Lung microvascular endothelial cell (primary cell): ENCODE data around the gene ANGPTL2. TPM values are rescaled to one million over a fixed set of nuclear protein-coding genes. Genes with fewer than 3 reads are reported as not detected.
A peak's percentile ranks its signal among the peaks of the same experiment; 100 is the strongest.

ENCODE experiments used
- DNase-seq, 2 donors: peaks; one replicate each; pipeline versions ENCODE4 v3.0.0 to v3.0.0-alpha.2; 2010; ENCODE audit warnings: low read depth in 2 of 2
- total RNA-seq: library from RNA; depleted of rRNA; stranded (reverse); fragments of >200 nt; gene quantifications from 2 replicates; pipeline ENCODE4 v1.2.1, GENCODE V29; 2014

The ANGPTL2 gene
- total RNA-seq, 1 donor from 2014 or later: 5.8 TPM

DNA sequence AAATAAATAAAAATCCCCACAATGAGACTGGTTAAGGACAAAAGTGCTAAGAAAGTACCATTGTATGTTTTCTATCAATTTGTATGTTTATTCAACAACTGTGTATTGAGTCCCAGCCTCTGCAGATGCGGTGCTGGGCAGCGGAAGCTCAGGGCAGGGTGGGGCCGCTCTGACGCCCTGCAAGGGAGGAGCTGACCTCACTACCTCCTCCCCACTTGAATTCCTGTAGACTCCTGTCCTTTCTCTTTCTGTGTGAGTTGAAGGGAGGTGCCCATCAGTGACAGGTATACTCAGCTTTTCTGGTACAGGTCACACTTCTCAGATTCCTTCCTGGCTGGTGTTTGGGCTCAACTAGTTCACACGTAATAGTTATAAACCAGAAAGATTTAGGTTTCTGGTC is 27.0 kb downstream of the ANGPTL2 start:
- no peak for DNase-seq

DNA sequence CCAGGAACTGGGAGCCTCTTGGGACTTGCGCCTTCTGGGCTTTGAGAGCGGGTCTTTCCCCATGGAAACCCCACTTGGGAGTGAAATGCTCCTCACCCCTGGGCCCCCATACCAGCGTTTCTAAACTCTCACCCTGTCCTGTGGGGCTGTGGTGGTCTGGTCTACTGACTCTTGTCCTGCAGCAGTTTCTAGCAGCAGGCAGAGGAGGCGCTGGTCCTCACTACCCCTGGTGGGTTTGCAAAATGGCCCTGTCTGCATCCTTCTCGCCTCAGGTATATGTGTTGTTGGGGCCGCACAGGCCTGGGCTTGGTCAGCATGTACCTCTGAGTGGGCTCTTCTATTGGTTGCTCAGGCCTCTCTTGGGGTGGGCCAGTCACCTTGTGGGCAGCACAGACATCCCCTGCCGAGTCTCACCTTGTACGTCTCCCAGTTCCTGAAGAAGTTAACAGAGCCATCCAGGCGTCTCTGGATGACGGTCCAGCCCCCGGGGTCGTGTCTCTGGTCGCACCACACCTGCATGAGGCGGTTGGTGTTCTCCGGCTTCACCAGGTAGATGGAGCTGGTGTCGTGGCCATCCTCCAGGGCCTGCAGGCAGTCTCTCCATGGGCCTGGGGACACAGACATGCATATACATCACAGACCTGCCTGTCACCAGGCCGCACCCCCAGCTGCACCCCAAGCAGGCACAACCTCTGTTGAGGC is 29.0 kb downstream of the ANGPTL2 start:
- no peak for DNase-seq

DNA sequence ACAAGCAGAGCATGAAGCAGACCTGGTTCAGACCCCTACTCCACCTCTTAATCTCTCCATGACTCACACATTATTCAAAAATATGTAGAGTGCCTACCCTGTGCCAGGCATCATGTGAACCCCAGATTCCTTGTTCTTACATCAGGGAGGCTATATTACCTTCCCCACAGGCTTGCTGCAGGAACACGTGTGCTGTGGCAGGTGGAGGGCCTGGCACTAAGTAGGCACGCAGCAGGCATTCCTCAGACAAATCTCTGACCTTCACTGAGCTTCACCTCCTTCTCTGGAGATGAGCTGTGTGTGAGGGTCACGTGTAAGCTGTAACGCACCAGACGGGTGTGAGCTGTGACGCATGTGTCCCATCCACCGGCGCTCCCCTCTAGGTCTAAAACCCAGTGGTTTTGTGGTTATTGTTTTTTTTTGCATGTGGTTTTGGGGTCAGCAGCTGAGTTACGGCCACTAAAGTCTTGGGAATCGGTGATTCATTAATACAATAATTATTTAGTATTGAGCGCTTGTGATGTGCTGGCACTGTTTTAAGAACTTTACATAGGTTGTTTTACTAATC is 30.3 kb downstream of the ANGPTL2 start:
- no peak for DNase-seq

DNA sequence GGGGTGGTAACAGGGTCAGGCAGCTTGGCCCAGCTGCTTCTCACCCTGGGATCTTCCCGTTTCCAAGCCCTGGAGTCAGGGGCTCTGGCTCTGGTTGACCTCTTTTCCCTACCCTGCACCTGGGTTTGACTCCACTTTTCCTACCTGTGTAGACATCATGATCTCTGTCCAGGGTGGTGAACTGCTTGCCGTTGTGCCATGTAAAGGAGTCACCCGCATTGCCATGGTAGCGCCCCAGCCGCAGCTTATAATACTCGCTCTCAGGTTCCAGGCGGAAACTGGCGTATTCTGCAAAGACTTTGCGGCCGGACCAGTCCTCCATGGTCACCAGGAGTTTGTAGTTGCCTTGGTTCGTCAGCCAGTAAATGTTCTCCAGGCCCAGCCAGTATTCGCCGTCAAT is 30.9 kb downstream of the ANGPTL2 start:
- DNase-seq: no peak

DNA sequence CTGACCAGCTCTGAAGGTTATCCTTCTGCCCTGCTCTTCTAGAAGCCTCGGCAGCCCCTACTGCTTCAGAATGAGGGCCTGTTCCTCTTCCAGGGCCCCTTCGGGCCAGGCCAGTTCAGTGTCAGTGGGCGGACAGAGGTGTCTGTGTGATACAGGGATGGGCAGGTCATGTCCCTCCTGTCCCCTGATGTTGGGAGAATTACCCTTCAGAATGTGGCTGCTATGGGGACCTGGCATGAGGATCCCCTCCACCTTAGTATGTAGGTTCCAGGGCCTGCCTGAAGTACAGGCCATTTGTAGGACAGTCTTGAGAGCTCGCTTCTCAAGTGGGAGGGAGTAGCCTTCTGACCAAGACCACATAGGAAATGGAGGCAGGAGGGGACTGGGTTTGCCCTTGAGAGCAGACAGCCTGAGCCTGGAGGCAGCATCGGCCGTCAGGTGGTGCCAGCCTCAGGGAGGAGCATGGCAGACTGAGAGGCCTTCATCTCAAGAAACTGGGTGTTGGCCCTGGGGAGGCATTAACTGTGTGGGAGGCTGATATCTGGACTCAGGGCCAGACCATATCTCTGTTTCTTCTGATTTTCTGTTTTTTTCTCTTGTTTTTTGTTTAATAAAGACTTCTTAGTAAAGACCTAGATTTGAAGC is 32.0 kb downstream of the ANGPTL2 start:
- no peak for DNase-seq

DNA sequence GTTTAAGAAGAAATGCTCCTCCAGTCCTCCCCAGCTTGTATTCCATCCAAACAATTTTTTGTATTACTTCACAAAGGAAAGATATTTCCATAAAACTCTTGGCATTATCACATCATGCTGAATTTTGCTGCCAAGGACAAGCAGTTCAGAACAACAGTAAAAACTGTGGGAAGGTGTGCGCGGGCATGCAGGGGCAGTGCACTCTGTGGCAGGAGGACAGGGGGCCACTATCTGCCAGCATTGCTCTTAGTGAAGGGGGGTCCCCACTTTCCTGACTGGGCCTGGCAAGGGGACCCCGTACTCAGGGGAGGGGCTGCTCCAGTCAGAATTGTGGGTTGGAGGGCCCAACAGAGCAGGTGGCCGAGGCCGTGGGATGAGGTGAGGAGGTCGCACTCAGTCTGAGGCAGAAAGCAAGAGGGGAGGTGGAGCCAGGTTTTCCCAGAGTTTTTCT is 32.8 kb downstream of the ANGPTL2 start:
- no peak for DNase-seq

DNA sequence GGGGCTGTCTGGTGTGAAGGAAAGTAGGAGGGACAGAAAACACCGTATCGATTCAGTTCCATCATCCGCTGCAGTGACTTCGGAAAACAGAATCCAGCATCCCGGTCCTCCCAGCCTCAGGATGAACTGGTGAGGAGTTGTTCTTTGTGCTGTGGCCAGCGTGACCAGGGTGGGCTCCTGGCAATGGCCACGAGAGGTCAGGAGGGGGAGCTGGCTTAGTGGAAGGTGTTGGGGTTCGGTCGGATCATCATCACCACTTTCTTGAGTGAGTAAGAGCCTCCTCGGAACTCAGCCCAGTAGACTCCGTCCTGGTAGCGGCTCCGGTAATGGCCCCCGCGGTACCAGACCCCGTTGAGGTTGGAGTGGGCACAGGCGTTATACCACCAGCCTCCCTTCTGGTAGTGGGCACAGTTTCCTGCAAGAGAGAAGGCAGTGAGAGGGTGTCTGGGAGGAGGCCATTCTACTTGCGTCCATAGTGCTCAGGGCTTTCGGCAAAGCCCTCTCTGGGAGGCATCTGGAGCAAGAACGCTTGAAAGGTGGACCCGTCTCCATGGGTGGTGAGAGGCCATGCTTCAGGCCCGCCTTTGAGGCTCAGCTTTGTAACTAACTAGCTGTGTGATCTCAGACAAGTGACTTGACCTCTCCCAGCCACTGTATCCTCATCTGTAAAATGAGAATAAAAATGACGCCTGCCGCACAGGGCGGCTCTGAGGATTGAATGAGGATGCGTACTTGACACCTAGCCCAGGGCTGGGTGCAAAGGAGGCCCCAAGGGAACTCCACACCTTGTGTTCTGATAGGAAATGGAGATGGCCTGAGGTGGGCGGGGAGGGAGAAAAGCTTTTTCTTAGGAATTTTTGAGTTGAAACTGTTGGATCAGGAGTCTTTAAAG is 33.5 kb downstream of the ANGPTL2 start:
- no peak for DNase-seq

DNA sequence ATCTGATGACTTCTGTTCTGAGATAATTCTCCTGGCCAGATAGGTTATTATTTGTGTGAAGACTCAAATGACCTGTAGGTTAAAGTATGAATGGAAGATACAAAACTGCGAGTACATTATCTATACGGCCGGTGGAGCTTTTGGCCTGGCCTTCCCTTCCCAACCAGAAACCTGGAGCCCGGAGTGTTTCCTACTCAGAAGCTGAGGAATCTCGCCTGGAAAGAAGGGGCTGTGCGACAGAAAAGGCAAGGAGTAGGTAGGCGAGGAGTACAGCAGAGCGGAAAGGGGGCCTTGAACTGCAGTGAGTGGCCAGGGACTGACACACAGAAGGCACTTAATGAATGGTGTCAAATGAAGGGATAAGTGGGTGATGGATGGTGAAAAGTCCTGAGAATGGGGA is 34.6 kb downstream of the ANGPTL2 start:
- no peak for DNase-seq

DNA sequence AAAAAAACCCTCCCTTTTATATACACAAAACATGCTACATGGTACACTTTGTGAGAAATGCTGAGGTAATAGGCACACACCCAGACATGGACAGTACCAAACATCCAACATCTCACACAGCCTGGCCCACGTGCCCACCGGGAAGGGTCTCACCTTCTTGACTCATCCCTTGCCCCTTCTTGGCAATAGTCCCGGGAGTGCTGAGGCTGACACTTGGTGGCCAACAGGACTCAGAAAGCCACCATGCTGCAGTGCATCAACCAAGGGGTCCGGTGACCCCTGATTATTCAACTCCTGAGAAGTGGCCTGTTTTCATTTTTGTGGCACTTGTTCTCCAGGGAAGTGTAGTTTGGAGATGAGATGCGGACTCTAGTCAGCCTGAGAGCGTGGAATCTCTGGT is 35.0 kb downstream of the ANGPTL2 start:
- no peak for DNase-seq

DNA sequence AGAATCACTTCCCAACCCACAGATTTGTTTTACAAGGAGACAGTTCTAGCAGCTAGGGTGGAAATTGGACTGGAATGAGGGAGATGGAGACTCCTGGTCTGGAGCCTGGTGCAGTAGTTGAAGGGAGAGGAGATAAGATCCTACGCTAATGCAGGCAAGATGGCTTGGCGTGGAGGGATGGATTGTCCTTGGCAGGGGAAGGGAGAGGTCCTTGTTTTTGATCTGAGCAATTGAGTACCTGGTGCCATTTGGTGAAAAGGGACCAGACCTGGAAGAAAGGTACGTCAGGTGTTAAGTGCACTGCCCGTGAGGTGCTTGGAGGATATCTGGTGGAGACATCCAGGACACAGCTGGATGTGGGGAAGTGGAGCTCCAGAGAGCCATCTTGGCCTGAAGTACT is 35.7 kb downstream of the ANGPTL2 start:
- DNase-seq: no peak

DNA sequence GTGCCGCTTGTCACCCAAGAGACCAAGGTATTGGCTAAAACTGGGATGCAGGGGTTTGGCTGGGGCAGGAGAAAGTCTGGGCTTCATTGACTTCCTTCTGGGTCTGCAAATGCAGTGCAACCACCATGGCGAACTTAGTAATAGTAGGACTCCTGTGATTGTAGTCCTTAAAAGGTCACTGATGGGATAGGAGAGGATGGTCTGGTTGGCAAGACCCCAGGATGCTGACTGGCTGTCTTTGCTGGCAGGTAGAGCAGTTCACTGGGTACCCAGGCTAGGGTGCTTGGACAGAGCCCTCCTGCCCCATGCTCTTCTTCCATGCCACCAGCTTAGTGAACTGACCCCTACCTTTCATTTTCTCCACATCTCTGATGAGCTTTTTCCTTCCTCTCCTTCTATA is 37.2 kb downstream of the ANGPTL2 start:
- no peak for DNase-seq

DNA sequence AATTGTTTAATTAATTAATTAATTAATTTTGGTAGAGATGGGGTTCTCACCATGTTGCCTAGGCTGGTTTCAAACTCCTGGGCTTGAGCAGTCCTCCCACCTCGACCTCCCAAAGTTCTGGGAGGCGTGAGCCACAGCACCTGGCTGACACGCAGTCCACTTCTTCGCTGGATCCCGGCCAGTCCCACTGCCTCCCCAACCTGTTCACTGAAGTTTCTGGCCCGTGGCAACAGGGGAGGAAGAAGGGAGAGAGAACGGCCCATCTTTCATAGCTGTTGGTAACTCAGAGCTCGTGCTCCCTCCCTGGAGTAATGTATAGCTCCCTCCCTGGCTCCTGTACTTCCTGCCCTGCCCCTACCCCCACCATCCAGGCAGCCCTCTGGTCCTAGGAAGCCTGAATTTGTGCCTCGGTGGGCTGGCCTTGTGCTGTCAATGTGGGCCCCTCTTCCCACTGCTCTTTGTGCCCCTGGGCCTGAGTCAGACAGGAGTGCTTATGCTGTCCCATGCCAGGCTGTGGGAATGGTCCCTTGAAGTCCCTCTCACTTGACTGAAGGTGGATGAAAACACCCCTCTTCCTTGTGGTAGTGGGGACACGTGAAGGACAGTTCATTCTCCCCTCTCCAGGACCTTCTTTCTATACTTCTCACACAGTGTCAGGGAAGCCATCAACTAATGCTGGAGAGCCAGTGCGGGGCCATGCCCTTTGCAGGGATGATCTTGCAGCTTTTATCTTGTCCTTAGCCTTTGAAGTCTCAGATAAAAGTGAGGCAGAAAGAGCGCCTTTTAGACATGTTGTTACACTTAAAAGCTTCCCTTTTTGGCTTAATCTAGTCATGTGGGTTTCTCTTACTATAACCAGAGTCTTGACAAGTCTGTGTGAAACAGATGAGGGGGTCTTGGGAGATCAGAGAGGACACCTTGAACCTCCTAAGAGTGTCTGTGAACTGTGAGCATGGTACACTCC is 38.1 kb downstream of the ANGPTL2 start:
- DNase-seq: no peak

DNA sequence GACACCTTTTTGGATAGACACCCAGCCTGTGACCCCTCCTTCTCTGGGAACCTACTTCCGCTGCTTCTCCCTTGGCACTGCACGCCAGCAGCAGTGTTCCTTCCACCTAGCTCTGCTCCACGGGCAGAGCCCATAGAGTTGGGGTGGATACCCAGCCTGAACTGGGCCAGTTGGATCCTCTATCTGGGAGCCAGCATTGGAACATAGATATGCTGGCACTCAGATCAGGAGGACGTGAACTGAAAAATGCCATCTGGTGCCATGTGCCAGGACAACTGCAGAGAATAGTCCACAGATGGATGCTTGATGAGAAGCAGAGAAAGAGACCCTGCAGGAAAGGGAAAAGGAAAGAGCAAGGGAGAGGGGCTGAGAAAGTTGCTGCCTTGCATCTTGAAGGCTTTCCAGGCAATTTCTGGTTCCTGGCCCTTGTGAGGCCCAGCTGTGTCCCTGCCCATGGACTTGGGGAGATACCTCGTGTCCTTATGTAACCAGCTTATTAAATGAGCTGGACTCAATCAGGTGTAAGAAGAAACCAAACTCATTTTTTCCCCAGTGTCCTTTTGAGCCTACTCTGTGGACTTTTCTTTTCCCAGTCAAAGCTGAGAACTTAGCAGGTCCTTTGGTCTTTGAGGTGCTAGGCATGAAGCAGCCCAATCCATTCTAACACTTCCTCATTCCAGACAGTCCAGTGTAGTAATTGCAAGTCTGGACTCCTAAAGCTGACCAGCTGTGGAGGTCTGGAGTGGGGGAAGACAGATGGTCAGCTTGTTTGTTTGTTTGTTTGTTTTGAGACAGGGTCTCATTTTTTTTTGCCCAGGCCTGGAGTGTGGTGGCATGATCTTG is 39.1 kb downstream of the ANGPTL2 start:
- DNase-seq: no peak

DNA sequence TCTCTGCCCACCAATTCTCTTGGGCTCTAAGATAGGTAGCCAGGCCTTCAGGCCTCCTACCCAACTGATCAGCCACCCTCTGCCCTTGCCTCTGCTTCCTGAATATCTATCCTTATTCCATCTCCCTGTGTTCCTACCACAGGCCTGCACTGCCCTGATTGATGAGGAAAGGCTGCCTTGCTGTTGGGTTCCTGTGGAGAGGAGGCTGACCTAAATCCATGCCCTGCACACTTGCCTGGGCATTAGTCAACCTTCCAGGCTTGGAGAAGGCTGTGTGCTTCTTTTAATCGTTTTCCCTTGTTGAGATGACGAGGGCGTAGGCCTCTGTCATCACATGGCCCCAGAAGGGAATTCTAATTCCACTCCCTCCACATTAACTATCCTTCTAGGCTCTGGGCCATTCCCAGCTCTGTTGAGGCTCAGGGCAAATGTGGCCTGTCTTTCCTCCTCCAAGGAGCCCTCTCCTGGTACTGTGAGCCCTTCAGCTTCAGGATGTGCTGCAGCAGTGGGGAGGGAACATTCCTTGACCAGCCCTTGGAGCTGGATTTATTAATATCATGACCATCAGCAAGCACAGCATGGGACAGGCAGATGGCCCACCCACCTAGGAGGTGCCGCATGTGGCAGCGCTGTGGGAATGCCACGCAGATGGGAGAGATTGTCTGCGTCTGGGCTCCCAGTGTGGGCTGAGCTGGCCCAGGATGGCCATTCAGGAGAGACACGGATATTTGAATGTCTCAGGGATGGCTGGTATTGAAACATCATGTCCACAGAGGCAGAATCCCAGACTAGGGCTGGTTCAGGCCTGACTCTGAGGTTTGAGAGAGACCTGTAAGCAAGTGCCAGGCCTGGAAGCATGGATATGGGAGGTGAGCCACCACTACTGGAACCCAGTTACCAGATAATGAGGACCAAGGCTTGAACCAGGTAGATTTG is 40.9 kb downstream of the ANGPTL2 start:
- no peak for DNase-seq

DNA sequence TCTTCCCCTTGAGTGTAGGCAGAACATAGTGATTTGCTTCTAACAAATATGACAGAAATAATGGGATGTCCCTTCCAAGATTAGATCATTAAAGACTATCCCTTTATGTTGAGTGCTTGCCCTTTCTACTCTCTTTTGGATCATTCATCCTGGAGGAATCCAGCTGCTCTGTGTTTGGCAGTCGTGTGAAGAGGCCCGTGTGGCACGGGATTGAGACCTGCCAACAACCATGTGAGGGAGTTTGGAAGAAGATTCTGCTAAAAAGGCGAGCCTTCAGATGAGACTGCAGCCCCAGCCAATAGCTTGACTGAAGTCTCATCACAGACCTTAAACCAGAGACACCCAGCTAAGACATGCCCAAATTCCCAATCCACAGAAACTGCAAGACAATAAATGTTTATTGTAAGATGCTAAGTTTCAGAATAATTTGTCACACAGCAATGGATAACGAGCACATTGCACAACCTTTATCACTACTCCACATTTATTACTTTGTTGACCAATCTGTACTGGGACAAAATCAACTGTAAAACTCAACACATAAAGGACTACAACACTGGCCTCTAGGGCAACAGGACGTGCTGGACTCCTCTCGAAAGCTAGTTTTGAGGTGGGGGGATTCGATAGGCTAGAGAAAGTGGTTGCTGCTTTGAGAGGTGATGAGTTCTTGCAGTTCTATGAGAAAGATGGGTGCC is 42.8 kb downstream of the ANGPTL2 start:
- no peak for DNase-seq

DNA sequence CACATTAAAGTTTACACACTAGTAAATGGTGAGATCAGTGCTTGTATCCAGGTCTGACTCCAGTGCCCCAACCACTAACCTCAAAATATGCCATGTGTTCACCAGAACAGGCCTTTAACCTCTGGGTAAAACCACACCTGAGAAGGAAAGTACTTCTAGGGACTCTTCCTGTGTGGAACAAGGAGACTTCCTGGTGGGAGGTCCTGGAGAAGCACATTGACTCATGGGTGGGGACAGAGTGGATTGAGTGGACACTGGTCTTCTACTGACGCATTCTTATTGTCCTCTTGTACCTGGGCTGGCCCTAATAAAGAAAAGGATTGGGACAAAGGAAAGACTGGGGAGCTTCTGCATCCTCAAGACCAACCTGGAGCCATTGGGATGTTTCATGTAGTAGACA is 43.4 kb downstream of the ANGPTL2 start:
- no peak for DNase-seq

DNA sequence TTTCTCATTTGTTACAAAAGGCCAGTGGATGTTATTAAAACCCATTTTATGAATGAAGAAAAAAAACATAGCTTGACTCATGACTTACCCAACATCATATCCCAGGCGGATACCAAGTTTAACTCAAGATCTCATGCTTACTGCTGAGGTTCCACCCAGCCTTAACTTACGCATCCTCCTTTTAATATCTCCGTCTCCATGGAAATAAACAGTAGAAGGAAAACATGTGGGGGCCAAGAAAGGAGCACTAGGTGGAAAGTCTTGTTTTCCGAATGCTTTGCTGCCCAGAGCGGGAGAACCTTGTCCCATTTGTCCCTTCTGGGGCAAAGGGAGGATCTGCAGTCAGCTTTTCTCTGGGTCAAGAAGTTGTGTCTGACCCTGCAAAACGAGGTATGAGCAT is 44.1 kb downstream of the ANGPTL2 start:
- no peak for DNase-seq

DNA sequence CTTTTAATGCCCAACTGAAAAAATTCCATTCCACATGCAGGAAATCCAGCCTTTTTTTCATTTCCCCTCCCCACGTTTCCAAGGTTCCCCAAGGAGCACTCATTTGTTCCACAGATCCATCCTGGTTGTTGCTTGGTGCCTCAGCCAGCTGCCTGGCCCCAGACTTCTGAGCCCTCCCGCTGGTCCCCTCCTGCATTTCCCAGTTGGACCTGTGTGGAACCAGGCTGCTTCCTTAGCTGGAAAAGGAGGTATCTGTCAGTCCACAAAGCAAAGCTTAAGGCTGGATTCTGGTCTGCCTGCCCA is 44.8 kb downstream of the ANGPTL2 start:
- peak; percentile 36 to 53 for DNase-seq
